HepG2 (cell line): ENCODE results near the gene COL18A1. TPM values are rescaled to one million over a fixed set of nuclear protein-coding genes. Genes with fewer than 3 reads are reported as not detected.

Source experiments
- ATAC-seq: fragments of 200-7000 bp; cut with Tn5 transposase; 3 replicates; pipeline ENCODE4 v1.9.1; 2020; ENCODE audit warnings: mild to moderate bottlenecking, moderate library complexity
- BruUV-seq: library from RNA; stranded (reverse); fragments of 400-500 nt; replicated peaks from 2 replicates; lab custom pipeline; 2021; lab: Mats Ljungman, UMichigan
- CTCF ChIA-PET: fragments of 300-600 bp; formaldehyde crosslinking; extraction: SDS; loops from one replicate; lab custom pipeline; 2021; ENCODE audit warnings: low total read pairs, inconsistent platforms, low intra/inter-chr PET ratio; lab: Yijun Ruan, JAX
- POLR2A ChIA-PET: fragments of 350-600 bp; sonication (Branson Sonifier 250); formaldehyde crosslinking; loops from one replicate; lab custom pipeline; 2020; ENCODE audit warnings: antibody characterized with exemption, inconsistent platforms; lab: Yijun Ruan, JAX
- DNase-seq: peaks from one replicate; pipeline ENCODE4 v3.0.0-alpha.2; 2015; ENCODE audit warnings: low spot score
- FAIRE-seq: peaks from 3 replicates; lab custom pipeline; 2011; peaks lifted over from hg19 to GRCh38; lab: Jason Lieb, UNC
- H2AFZ ChIP-seq: one replicate; pipeline ENCODE4 v1.6.1; 2011; ENCODE audit warnings: low read length, inconsistent platforms
- H3K27ac ChIP-seq: fragments of 300-600 bp; 3 replicates; pipeline ENCODE4 v1.8.0; 2011; ENCODE audit warnings: mixed run types, mild to moderate bottlenecking, mixed read lengths, low read length, inconsistent platforms; ENCODE audit not compliant: insufficient read depth; ENCODE audit errors: extremely low read length
- H3K27me3 ChIP-seq, 2 experiments: fragments of 200-600 bp in 1 of 2; 2 replicates in 1 of 2; 3 replicates in 1 of 2; pipeline versions ENCODE4 v1.6.0 to v1.8.0; 2011; ENCODE audit warnings: low read length in 2 of 2, mild to moderate bottlenecking in 2 of 2, moderate library complexity in 2 of 2, inconsistent platforms in 1 of 2; ENCODE audit not compliant: insufficient read depth in 2 of 2, control insufficient read depth in 1 of 2
- H3K36me3 ChIP-seq, 2 experiments: fragments of 200-600 bp in 1 of 2; replicated peaks in 1 of 2; 2 replicates in 1 of 2; 3 replicates in 1 of 2; pipeline versions ENCODE4 v1.5.1 to v1.8.0; 2011; ENCODE audit warnings: low read length in 2 of 2, inconsistent platforms in 1 of 2; ENCODE audit not compliant: insufficient read depth in 2 of 2, control insufficient read depth in 1 of 2
- H3K4me1 ChIP-seq: 2 replicates; pipeline ENCODE4 v1.5.1; 2012; ENCODE audit warnings: low read length, inconsistent platforms; ENCODE audit not compliant: insufficient read depth
- H3K4me2 ChIP-seq: 2 replicates; pipeline ENCODE4 v1.6.0; 2011; ENCODE audit warnings: low read depth, low read length, inconsistent platforms
- H3K4me3 ChIP-seq, 3 experiments: fragments of 200-600 bp in 1 of 3; sonication (generic), shearing (Covaris generic) in 1 of 3; replicated peaks in 1 of 3; 2 replicates each; pipeline ENCODE4 v1.5.1; 2011 to 2016; ENCODE audit warnings: low read length in 3 of 3, inconsistent platforms in 2 of 3, low read depth in 2 of 3, mild to moderate bottlenecking in 2 of 3, control low read depth in 1 of 3, mixed read lengths in 1 of 3; ENCODE audit not compliant: insufficient read depth in 1 of 3
- H3K79me2 ChIP-seq: one replicate; pipeline ENCODE4 v1.6.1; 2011; ENCODE audit warnings: low read length, inconsistent platforms; ENCODE audit not compliant: insufficient read depth
- H3K9ac ChIP-seq: 2 replicates; pipeline ENCODE4 v1.6.0; 2011; ENCODE audit warnings: mild to moderate bottlenecking, low read depth, low read length, inconsistent platforms; ENCODE audit not compliant: insufficient read depth
- H3K9me3 ChIP-seq: 2 replicates; pipeline ENCODE4 v1.5.1; 2012; ENCODE audit warnings: mild to moderate bottlenecking, low read length
- H4K20me1 ChIP-seq: 2 replicates; pipeline ENCODE4 v1.6.0; 2011; ENCODE audit warnings: inconsistent platforms, mild to moderate bottlenecking, low read length, moderate library complexity; ENCODE audit not compliant: insufficient read depth
- ATAD3A ChIP-seq: sonication (generic); formaldehyde crosslinking; IDR thresholded peaks from 2 replicates; pipeline ENCODE4 v1.4.0; 2020; ENCODE audit warnings: missing genetic modification reagents
- IRX3 ChIP-seq: sonication (generic); formaldehyde crosslinking; IDR thresholded peaks from 2 replicates; pipeline ENCODE4 v1.8.1; 2023; ENCODE audit warnings: mild to moderate bottlenecking, low read depth, missing genetic modification reagents, borderline replicate concordance
- KDM5B ChIP-seq: sonication (generic); formaldehyde crosslinking; IDR thresholded peaks from 2 replicates; pipeline ENCODE4 v1.4.0; 2020; ENCODE audit warnings: missing genetic modification reagents, mild to moderate bottlenecking, borderline replicate concordance
- LCORL ChIP-seq, 2 experiments: fragments of 450-650 bp in 1 of 2; sonication (generic) in 1 of 2; formaldehyde crosslinking in 1 of 2; IDR thresholded peaks; 2 replicates each; pipeline versions ENCODE4 v1.5.0 to v1.6.1; 2017 to 2020; ENCODE audit warnings: antibody characterized with exemption in 1 of 2, missing genetic modification reagents in 1 of 2
- MTF1 ChIP-seq: sonication (generic); formaldehyde crosslinking; IDR thresholded peaks from 2 replicates; pipeline ENCODE4 v1.5.0; 2020; ENCODE audit warnings: missing genetic modification reagents
- MXD1 ChIP-seq: sonication (generic); formaldehyde crosslinking; IDR thresholded peaks from 2 replicates; pipeline ENCODE4 v1.4.0; 2020; ENCODE audit warnings: mild to moderate bottlenecking, missing genetic modification reagents
- NFYC ChIP-seq: IDR thresholded peaks from 2 replicates; pipeline ENCODE4 v1.6.1; 2016; ENCODE audit warnings: missing genetic modification reagents, missing compliant biosample characterization
- RARA ChIP-seq: IDR thresholded peaks from 2 replicates; pipeline ENCODE4 v1.6.1; 2016; ENCODE audit warnings: missing genetic modification reagents, missing compliant biosample characterization
- RCOR2 ChIP-seq: IDR thresholded peaks from 2 replicates; pipeline ENCODE4 v1.6.1; 2016; ENCODE audit warnings: missing biosample characterization, missing genetic modification reagents
- REPIN1 ChIP-seq: sonication (generic); formaldehyde crosslinking; IDR thresholded peaks from 2 replicates; pipeline ENCODE4 v1.8.0; 2022; ENCODE audit warnings: missing genetic modification reagents, low read depth, mild to moderate bottlenecking, borderline replicate concordance
- SCMH1 ChIP-seq: sonication (generic); formaldehyde crosslinking; IDR thresholded peaks from 2 replicates; pipeline ENCODE4 v1.9.0; 2021; ENCODE audit warnings: missing genetic modification reagents, mild to moderate bottlenecking, borderline replicate concordance
- SRSF1 ChIP-seq: fragments of 200-400 bp; formaldehyde crosslinking; optimal IDR thresholded peaks from 2 replicates; pipeline ENCODE3; 2017; ENCODE audit warnings: mild to moderate bottlenecking, low read depth, low read length, moderate library complexity
- TFDP2 ChIP-seq: sonication (generic); formaldehyde crosslinking; IDR thresholded peaks from 2 replicates; pipeline ENCODE4 v1.4.0; 2020; ENCODE audit warnings: missing genetic modification reagents
- ZHX1 ChIP-seq: sonication (generic); formaldehyde crosslinking; IDR thresholded peaks from 2 replicates; pipeline ENCODE4 v1.8.1; 2022; ENCODE audit warnings: low read depth, mild to moderate bottlenecking, missing genetic modification reagents
- ZNF572 ChIP-seq: sonication (generic); formaldehyde crosslinking; IDR thresholded peaks from 2 replicates; pipeline ENCODE4 v1.5.1; 2020; ENCODE audit warnings: mild to moderate bottlenecking, missing genetic modification reagents
- ZNF574 ChIP-seq: sonication (generic); formaldehyde crosslinking; IDR thresholded peaks from 2 replicates; pipeline ENCODE4 v1.4.0; 2020; ENCODE audit warnings: missing genetic modification reagents
- ZNF772 ChIP-seq: sonication (generic); formaldehyde crosslinking; IDR thresholded peaks from 2 replicates; pipeline ENCODE4 v1.5.0; 2020; ENCODE audit warnings: mild to moderate bottlenecking, missing genetic modification reagents
- WGBS: methylation state at CpG from one replicate; pipeline ENCODE4 v1.1.6; 2017; ENCODE audit warnings: low lambda C conversion rate; 5-methylcytosine and 5-hydroxymethylcytosine counted together
- in situ Hi-C: cut with HindIII; loops from 2 replicates; pipeline ENCODE4 v1.10.0; 2017; ENCODE audit warnings: low pct_unique_long_range_greater_than_20kb; ENCODE audit not compliant: extremely low pct_ligation_motif_present
- intact Hi-C: fragments of 100-400 bp; cut with micrococcal nuclease; formaldehyde crosslinking; loops from one replicate; pipeline ENCODE4 v1.10.0; 2022; ENCODE audit not compliant: unreplicated experiment
- polyA plus RNA-seq, 8 experiments: library from polyadenylated mRNA; depleted of rRNA in 3 of 8; stranded (reverse) in 7 of 8; unstranded in 1 of 8; fragments of >200 nt; fragmentation: Illumina TruSeq in 4 of 8; extraction: Trizol in 4 of 8; gene quantifications; 2 replicates each; pipeline versions ENCODE4 v1.2.1 to v1.2.3, GENCODE V29; 2011 to 2016; ENCODE audit warnings: low read depth in 4 of 8, missing spikeins in 1 of 8, mixed read lengths in 1 of 8; ENCODE audit not compliant: insufficient read depth in 1 of 8
- total RNA-seq, 5 experiments: library from RNA; depleted of rRNA; stranded (reverse); fragments of >200 nt; fragmentation: Illumina TruSeq; extraction: Trizol; gene quantifications; 2 replicates each; pipeline ENCODE4 v1.2.3, GENCODE V29; 2016; ENCODE audit warnings: low read depth in 1 of 5

The COL18A1 gene
- total and polyA plus RNA-seq, 2 of the 13 experiments (the other 11 are each of a cell fraction or from before 2014, with no cell fraction given), result 79.0 to 102 TPM

- in situ Hi-C loops (no loop called here), intact Hi-C loops (loop anchor here (2.0 kb wide), 1 partner anchor 41 kb away; no protein-coding TSS in a partner anchor)
- Histone ChIP-seq H3K4me2 (peak overlapping the region; percentile 41), H3K36me3 (no peaks in the 10 kb centered on the region), H3K4me1 (peaks cover 76% of the 10 kb centered on the region), H4K20me1 (no peaks in the 10 kb centered on the region), H3K27ac (peak overlapping the region; percentile 76), H2AFZ (no peak overlapping the region), H3K27me3 (no peaks in the 10 kb centered on the region), H3K79me2 (no peaks in the 10 kb centered on the region), H3K4me3 (peak overlapping the region in 1 of 3 experiments; percentile 25; a peak in 1 of 6 replicates), H3K9me3 (no peaks in the 10 kb centered on the region), H3K9ac (peak overlapping the region; percentile 9; the same call in 1 of the 2 replicates)
- POLR2A ChIA-PET, result interaction anchor here (0.9 to 2.2 kb wide), 9 partner anchors 9 to 104 kb away, joined by 3 to 10 read pairs (median 5); partner anchors contain the start of gene POFUT2
- DNase-seq (peak; percentile 92), ATAC-seq (peak; percentile 20), FAIRE-seq (peak; percentile 90)
- WGBS, result 44% methylated on average over 14 of the region's 26 CpGs
- CTCF ChIA-PET, result no interaction called here
- BruUV-seq, result no TSS peak
- TF ChIP-seq LCORL (IDR thresholded peaks at IDR 0.05) (no peak), LCORL (CRISPR knock-in tag; IDR thresholded peaks at IDR 0.05) (peak; percentile 69; the same call in 1 of the 2 replicates), ZNF772 (CRISPR knock-in tag) (no peak), ZHX1 (CRISPR knock-in tag) (peak; percentile 91), RARA (CRISPR knock-in tag) (peak; percentile 75), RCOR2 (CRISPR knock-in tag) (0 out of 2 replicates have a peak, but pooled peaks have one; percentile 13), SRSF1 (no peak), ZNF574 (CRISPR knock-in tag) (peak; percentile 58; the same call in 1 of the 2 replicates), MXD1 (CRISPR knock-in tag) (no peak), SCMH1 (CRISPR knock-in tag) (no peak), ATAD3A (CRISPR knock-in tag) (no peak), IRX3 (CRISPR knock-in tag) (no peak), MTF1 (CRISPR knock-in tag) (no peak), NFYC (CRISPR knock-in tag) (no peak), TFDP2 (CRISPR knock-in tag) (no peak), ZNF572 (CRISPR knock-in tag) (no peak), KDM5B (CRISPR knock-in tag) (no peak), REPIN1 (CRISPR knock-in tag) (peak; percentile 61; the same call in 1 of the 2 replicates)
Measured at GRCh38 chr21:45365608-45366241, 39.2 kb upstream of the COL18A1 start.
